GM18867 (cell line): ENCODE data around the gene PABPC1L2B.
"Not testable (repeated sequence)": the region's sequence is repeated elsewhere in the genome, so short reads cannot be mapped to it uniquely, and the experiment has no call there.

Source experiments
- ATAC-seq: cut with Tn5 transposase; IDR thresholded peaks from one replicate; pipeline ENCODE4 v1.9.1; 2021; ENCODE audit warnings: mild to moderate bottlenecking, moderate library complexity; ENCODE audit not compliant: unreplicated experiment

Gene PABPC1L2B

GRCh38 chrX:73002733-73003132 is at the start of gene PABPC1L2B:
PABPC1L2B (plus strand) TSS chrX:73002939; CDS start chrX:73003643, 704 bp downstream.
- ATAC-seq: not testable (repeated sequence)

DNA sequence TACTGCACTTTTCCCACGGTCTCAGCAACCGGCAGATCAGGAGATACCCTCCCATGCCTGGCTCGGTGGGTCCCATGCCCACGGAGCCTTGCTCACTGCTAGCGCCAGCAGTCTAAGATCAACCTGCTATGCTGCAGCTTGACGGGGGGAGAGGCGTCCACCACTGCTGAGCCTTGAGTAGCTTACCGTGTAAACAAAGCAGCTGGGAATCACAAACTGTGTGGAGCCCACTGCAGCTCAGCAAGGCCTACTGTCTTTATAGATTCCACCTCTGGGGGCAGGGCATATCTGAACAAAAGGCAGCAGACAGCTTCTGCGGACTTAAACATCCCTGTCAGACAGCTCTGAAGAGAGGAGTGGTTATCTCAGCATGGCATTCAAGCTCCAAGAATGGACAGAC is 42.8 kb upstream of the PABPC1L2B start:
- ATAC-seq: not testable (repeated sequence)

DNA sequence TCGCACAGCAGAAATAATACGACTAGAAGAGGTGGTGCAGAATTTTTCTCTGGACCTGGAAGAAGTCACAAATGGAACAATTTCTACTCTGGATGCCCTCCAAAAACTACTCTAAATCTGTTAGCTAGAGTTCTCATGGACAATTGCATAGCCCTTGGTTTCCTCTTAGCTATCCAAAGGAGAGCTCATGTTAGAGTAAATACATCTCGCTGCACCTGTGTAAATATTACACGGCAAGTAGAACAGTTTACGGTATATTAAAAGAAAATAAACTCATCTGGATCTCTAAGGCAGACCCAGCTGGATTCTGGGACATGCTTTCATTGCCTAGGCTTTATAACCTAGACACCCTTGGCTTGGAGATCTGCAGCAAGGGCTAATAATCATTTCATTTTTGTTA is 30.9 kb upstream of the PABPC1L2B start:
- ATAC-seq: not testable (repeated sequence)

DNA sequence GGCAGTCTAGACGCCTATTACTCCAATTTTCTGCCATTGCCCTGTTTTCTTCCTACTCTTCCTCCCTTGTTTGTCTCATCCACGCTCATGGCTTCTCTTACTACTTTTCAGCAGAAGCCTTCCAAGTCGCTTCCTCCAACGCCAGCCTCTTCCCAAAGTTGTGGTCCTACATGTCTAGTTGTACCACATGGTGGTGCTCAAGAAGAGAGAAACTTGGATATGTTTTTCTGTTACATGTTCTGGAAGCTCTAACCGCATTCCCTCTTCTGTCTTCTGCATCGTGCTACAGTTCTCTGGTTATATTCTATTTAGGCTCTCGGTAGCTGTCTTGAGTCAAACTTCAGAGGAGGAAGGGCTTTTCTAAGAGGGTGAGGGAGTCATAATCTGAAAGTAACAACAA is 27.9 kb upstream of the PABPC1L2B start:
- ATAC-seq: not testable (repeated sequence)

GRCh38 chrX:72980894-72981469 is 21.8 kb upstream of the PABPC1L2B start:
- ATAC-seq: not testable (repeated sequence)

GRCh38 chrX:73004032-73004431 is 1.3 kb downstream of the PABPC1L2B start:
- ATAC-seq: not testable (repeated sequence)

DNA sequence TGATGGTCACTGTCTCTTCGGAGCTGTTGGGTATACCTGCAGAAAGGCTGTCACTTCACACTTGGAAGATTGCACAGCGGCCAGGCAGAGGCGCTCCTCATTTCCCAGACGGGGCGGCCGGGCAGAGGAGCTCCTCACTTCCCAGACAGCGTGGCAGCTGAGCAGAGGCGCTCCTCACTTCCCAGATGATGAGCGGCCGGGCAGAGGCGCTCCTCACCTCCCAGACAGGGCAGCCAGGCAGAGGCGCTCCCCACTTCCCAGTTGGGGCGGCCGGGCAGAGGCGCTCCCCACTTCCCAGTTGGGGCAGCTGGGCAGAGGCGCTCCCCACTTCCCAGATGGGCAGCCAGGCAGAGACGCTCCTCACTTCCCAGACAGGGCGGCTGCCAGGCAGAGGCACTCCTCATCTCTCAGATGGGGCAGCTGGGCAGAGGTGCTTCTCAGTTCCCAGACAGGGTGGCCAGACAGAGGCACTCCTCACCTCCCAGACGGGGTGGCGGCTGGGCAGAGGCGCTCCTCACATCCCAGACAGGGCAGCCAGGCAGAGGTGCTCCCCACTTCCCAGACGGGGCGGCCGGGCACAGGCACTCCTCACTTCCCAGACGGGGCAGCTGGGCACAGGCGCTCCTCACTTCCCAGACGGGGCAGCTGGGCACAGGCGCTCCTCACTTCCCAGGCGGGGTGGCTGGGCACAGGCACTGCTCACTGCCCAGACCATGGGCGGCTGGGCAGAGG is 18.8 kb downstream of the PABPC1L2B start:
- ATAC-seq: no peak

DNA sequence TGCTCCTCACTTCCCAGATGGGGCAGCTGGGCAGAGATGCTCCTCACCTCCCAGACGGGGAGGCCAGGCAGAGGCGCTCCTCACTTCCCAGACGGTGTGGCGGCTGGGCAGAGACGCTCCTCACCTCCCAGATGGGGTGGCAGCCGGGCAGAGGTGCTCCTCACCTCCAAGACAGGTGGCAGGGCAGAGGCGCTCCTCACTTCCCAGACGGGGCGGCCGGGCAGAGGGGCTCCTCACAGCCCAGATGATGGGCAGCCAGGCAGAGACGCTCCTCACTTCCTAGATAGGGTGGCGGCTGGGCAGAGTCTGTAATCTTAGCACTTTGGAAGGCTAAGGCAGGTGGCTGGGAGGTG is 19.3 kb downstream of the PABPC1L2B start:
- not testable (repeated sequence) for ATAC-seq

DNA sequence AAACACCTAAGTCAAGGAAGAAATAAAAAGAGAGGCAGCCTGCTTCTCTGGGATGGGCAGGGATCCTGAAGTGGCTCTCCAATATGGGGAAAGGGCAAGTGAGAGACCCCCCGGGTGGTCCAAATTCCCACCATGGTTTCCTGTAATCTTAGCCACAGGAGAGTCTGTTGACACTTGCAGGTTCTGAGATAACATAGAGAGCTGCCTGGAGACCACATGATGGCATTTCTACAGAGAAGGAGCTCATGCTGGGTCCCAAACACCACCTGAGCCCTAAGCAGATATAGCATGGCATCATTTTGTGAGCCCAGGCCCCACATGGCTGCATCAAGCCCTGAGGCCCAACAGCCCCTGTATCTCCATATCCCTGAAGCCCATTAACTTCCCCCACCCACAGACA is 26.1 kb downstream of the PABPC1L2B start:
- ATAC-seq: no peak
